GM18505 (cell line): Measurements from ENCODE around the gene PCBP4.

Source experiments
- ATAC-seq: cut with Tn5 transposase; IDR thresholded peaks from one replicate; pipeline ENCODE4 v1.9.1; 2021; ENCODE audit not compliant: unreplicated experiment
- POLR2A ChIP-seq: IDR thresholded peaks from 4 replicates; pipeline ENCODE4 v1.6.1; 2011; ENCODE audit warnings: borderline replicate concordance; ENCODE audit not compliant: insufficient read depth, insufficient read length; ENCODE audit errors: extremely low read depth

PCBP4 gene

GRCh38 chr3:51948016-51948580, 19.2 kb downstream of the PCBP4 start:
- TF ChIP-seq POLR2A, result no peak

GRCh38 chr3:51947215-51947900, 19.9 kb downstream of the PCBP4 start:
- no peak for ATAC-seq
- no peak for TF ChIP-seq POLR2A

More at GRCh38 chr3:51948016-51948580, 19.2 kb downstream of the PCBP4 start:
- ATAC-seq, result no peak

- no peak for ATAC-seq
- TF ChIP-seq POLR2A, result no peak
Measured at GRCh38 chr3:51946796-51947195, 20.5 kb downstream of the PCBP4 start.

- TF ChIP-seq POLR2A, result no peak
- ATAC-seq, result no peak
Measured at GRCh38 chr3:51945926-51946705, 21.1 kb downstream of the PCBP4 start.

- no peak for TF ChIP-seq POLR2A
- ATAC-seq, result no peak
Measured at GRCh38 chr3:51945031-51945840, 22.0 kb downstream of the PCBP4 start.

GRCh38 chr3:51944451-51945021, 22.7 kb downstream of the PCBP4 start:
- no peak for TF ChIP-seq POLR2A
- ATAC-seq, result no peak

- ATAC-seq, result no peak
- TF ChIP-seq POLR2A, result no peak
Measured at GRCh38 chr3:51943451-51944391, 23.5 kb downstream of the PCBP4 start.

GRCh38 chr3:51942603-51943450, 24.4 kb downstream of the PCBP4 start:
- no peak for ATAC-seq
- peak; percentile 55 for TF ChIP-seq POLR2A

GRCh38 chr3:51941798-51942602, 25.3 kb downstream of the PCBP4 start, which contains the start of the genes PARP3 and RRP9:
Gene PARP3, plus strand, starts transcription at chr3:51942363. Its CDS starts 993 bp downstream, at chr3:51943356.
Gene RRP9, minus strand, starts transcription at chr3:51941904. Its CDS starts 37 bp downstream, at chr3:51941867.
- TF ChIP-seq POLR2A, result peak; percentile 73
- ATAC-seq, result peak; percentile 89

GRCh38 chr3:51941463-51941797, 25.8 kb downstream of the PCBP4 start:
- no peak for TF ChIP-seq POLR2A
- ATAC-seq, result no peak
